ENCODE data around the gene CCDC92. TPM values are rescaled to one million over a fixed set of nuclear protein-coding genes. Genes with fewer than 3 reads are reported as not detected.

The CCDC92 gene
- total and polyA plus RNA-seq, 2 of the 13 experiments (the other 11 are each of a cell fraction or from before 2014, with no cell fraction given): 5.4 to 14.7 TPM

- in situ Hi-C loops (cut with HindIII; ENCODE audit: extremely low pct_ligation_motif_present, low pct_unique_long_range_greater_than_20kb): no loop called here
- ChIA-PET POLR2A (no interaction called here), CTCF (ENCODE audit: low intra/inter-chr PET ratio, low total read pairs) (no interaction called here)
- H3K9ac ChIP-seq (ENCODE audit: insufficient read depth, low read depth, low read length): no peak overlapping the region
- no peak overlapping the region for H3K4me2 ChIP-seq (ENCODE audit: low read depth, low read length)
- H3K27ac ChIP-seq (ENCODE audit: extremely low read length, insufficient read depth, low read length): no peak overlapping the region
- TF ChIP-seq ZNF615 (CRISPR knock-in tag; IDR thresholded peaks at IDR 0.05; ENCODE audit: borderline replicate concordance): no peak
- TF ChIP-seq MED1 (CRISPR knock-in tag; IDR thresholded peaks at IDR 0.05): no peak
- no peak for TF ChIP-seq CBX1 (IDR thresholded peaks at IDR 0.05; ENCODE audit: low read depth)
- TF ChIP-seq BCL6 (CRISPR knock-in tag; IDR thresholded peaks at IDR 0.05): no peak
- TF ChIP-seq HNRNPL (IDR thresholded peaks at IDR 0.05; ENCODE audit: low read depth, low read length): no peak
- FAIRE-seq: no peak
- WGBS (ENCODE audit: low lambda C conversion rate): 54% methylated on average over 7 of the region's 7 CpGs
- no peaks in the 10 kb centered on the region for H3K4me1 ChIP-seq (ENCODE audit: insufficient read depth, low read length)
- no peak overlapping the region for H2AFZ ChIP-seq (ENCODE audit: low read length)
- DNase-seq (ENCODE audit: low spot score): no peak
- no peaks in the 10 kb centered on the region for H3K79me2 ChIP-seq (ENCODE audit: insufficient read depth, low read length)
- ATAC-seq: no peak
- no peaks in the 10 kb centered on the region for H4K20me1 ChIP-seq (ENCODE audit: insufficient read depth, low read length)
- H3K27me3 ChIP-seq (ENCODE audit: control insufficient read depth in 1 of 2, insufficient read depth in 2 of 2, low read length in 2 of 2): peaks cover 0 to 20% of the 10 kb centered on the region in 2 experiments; a peak in 3 of 5 replicates
- H3K9me3 ChIP-seq (ENCODE audit: low read length): no peaks in the 10 kb centered on the region
- BruUV-seq (replicated peaks): no TSS peak
- H3K36me3 ChIP-seq (replicated peaks in 1 of 2; ENCODE audit: control insufficient read depth in 1 of 2, insufficient read depth in 2 of 2, low read length in 2 of 2): no peaks in the 10 kb centered on the region
- no peak overlapping the region for H3K4me3 ChIP-seq (replicated peaks in 1 of 3; ENCODE audit: insufficient read depth in 1 of 3, low read depth in 2 of 3, low read length in 3 of 3)
- intact Hi-C loops (cut with micrococcal nuclease; ENCODE audit: unreplicated experiment): no loop called here
These were observed 48.7 kb downstream of the CCDC92 start for GRCh38 chr12:123923927-123924326.

- 0% methylated on average over 2 of the region's 2 CpGs for WGBS (ENCODE audit: low lambda C conversion rate)
- POLR2A ChIA-PET: no interaction called here
- no TSS peak for BruUV-seq (replicated peaks)
These were observed 49.6 kb downstream of the CCDC92 start for GRCh38 chr12:123923038-123923437.

More at GRCh38 chr12:123923038-123923437, 49.6 kb downstream of the CCDC92 start:
- TF ChIP-seq ZNF225 (CRISPR knock-in tag; IDR thresholded peaks at IDR 0.05): no peak
- no peak for TF ChIP-seq ZBTB40 (IDR thresholded peaks at IDR 0.05)
- TF ChIP-seq ZBTB40 (CRISPR knock-in tag; IDR thresholded peaks at IDR 0.05): 0 out of 2 replicates have a peak, but pooled peaks have one; percentile 20
- CTCF ChIA-PET (ENCODE audit: low intra/inter-chr PET ratio, low total read pairs): no interaction called here
- H3K4me2 ChIP-seq (ENCODE audit: low read depth, low read length): no peak overlapping the region
- H3K9me3 ChIP-seq (ENCODE audit: low read length): no peaks in the 10 kb centered on the region
- H3K4me1 ChIP-seq (ENCODE audit: insufficient read depth, low read length): no peaks in the 10 kb centered on the region
- no peaks in the 10 kb centered on the region for H3K36me3 ChIP-seq (replicated peaks in 1 of 2; ENCODE audit: control insufficient read depth in 1 of 2, insufficient read depth in 2 of 2, low read length in 2 of 2)
- H3K27ac ChIP-seq (ENCODE audit: extremely low read length, insufficient read depth, low read length): no peak overlapping the region
- intact Hi-C loops (cut with micrococcal nuclease; ENCODE audit: unreplicated experiment): no loop called here
- H3K79me2 ChIP-seq (ENCODE audit: insufficient read depth, low read length): no peaks in the 10 kb centered on the region
- DNase-seq (ENCODE audit: low spot score) (no peak), FAIRE-seq (no peak), ATAC-seq (no peak)
- H3K4me3 ChIP-seq (replicated peaks in 1 of 3; ENCODE audit: insufficient read depth in 1 of 3, low read depth in 2 of 3, low read length in 3 of 3): no peak overlapping the region
- H3K27me3 ChIP-seq (ENCODE audit: control insufficient read depth in 1 of 2, insufficient read depth in 2 of 2, low read length in 2 of 2): peaks cover 0 to 27% of the 10 kb centered on the region in 2 experiments; a peak in 3 of 5 replicates
- in situ Hi-C loops (cut with HindIII; ENCODE audit: extremely low pct_ligation_motif_present, low pct_unique_long_range_greater_than_20kb): no loop called here
- H3K9ac ChIP-seq (ENCODE audit: insufficient read depth, low read depth, low read length): no peak overlapping the region
- H2AFZ ChIP-seq (ENCODE audit: low read length): no peak overlapping the region
- no peaks in the 10 kb centered on the region for H4K20me1 ChIP-seq (ENCODE audit: insufficient read depth, low read length)

All from HepG2 (cell line).